ENCODE data around the gene RECK.
"Not testable (repeated sequence)": the region's sequence is repeated elsewhere in the genome, so short reads cannot be mapped to it uniquely, and the experiment has no call there.

Gene RECK

GRCh38 chr9:36123515-36123914 is 86.8 kb downstream of the RECK start:
- DNase-seq (ENCODE audit: extremely low spot score), result no peak
- ChIA-PET POLR2A (no interaction called here), CTCF (interaction anchor here (1.1 to 2.1 kb wide), 5 partner anchors 9 to 43 kb away, joined by 3 to 12 read pairs (median 5); partner anchors contain the start of gene GLIPR2)
- TF ChIP-seq, protein P1, sequence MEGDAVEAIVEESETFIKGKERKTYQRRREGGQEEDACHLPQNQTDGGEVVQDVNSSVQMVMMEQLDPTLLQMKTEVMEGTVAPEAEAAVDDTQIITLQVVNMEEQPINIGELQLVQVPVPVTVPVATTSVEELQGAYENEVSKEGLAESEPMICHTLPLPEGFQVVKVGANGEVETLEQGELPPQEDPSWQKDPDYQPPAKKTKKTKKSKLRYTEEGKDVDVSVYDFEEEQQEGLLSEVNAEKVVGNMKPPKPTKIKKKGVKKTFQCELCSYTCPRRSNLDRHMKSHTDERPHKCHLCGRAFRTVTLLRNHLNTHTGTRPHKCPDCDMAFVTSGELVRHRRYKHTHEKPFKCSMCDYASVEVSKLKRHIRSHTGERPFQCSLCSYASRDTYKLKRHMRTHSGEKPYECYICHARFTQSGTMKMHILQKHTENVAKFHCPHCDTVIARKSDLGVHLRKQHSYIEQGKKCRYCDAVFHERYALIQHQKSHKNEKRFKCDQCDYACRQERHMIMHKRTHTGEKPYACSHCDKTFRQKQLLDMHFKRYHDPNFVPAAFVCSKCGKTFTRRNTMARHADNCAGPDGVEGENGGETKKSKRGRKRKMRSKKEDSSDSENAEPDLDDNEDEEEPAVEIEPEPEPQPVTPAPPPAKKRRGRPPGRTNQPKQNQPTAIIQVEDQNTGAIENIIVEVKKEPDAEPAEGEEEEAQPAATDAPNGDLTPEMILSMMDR (IDR thresholded peaks at IDR 0.05; ENCODE audit: control extremely low read depth, extremely low read depth, low read depth, missing control alignments), result no peak

DNA sequence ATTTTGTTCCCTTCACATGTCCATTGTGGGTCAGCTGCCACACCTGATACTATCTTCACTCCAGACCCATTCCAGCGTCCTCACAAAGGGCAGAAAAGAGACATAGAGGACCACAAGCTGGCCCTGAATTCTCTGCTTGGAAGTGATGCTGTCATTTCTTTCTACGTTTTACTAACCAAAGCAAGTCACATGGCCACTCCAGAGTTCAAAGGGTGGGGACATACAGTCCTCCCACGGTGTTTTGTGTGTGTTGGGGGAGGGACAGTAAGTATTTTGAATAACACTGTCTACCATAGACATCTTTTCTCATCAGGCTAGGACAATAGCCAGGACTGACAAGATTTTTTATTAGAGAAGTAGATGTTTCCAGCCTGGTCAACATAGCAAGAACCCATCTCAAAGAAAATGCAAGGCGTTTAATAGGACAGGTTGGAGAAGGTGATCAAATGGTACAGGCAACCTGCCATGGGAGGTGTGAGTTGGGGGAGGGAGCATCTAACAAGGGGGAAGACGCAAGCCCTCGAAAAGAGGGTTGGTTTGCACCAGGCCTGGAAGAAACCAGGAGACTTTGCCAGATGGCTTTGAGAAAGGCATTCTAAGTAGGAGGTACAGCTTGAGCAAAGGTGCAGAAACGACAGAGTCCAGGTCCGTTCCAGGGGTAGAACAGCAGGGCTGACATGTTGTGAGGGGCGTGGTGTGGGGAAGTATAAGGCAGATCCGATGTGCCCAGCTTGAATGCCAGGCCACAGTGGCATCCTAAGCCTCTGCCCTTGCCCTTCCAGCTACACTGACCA is 88.5 kb downstream of the RECK start:
- TF ChIP-seq, protein P1 (IDR thresholded peaks at IDR 0.05; ENCODE audit: control extremely low read depth, extremely low read depth, low read depth, missing control alignments), result no peak
- DNase-seq (ENCODE audit: extremely low spot score), result no peak
- ChIA-PET POLR2A (no interaction called here), CTCF (interaction anchor here (0.7 to 2.1 kb wide), 6 partner anchors 12 to 41 kb away, joined by 3 to 12 read pairs (median 5); partner anchors contain the start of gene GLIPR2)

GRCh38 chr9:36126016-36126730 is 89.5 kb downstream of the RECK start:
- TF ChIP-seq, protein P1 (IDR thresholded peaks at IDR 0.05; ENCODE audit: control extremely low read depth, extremely low read depth, low read depth, missing control alignments), result no peak
- POLR2A ChIA-PET, result no interaction called here
- no peak for DNase-seq (ENCODE audit: extremely low spot score)
- CTCF ChIA-PET, result interaction anchor here (1.6 kb wide), 1 partner anchor 21 kb away, joined by 5 read pairs; no protein-coding TSS in a partner anchor

- ChIA-PET CTCF (interaction anchor here (1.2 to 1.4 kb wide), 2 partner anchors 11 to 39 kb away, joined by 3 to 4 read pairs; no protein-coding TSS in a partner anchor), POLR2A (no interaction called here)
- DNase-seq (ENCODE audit: extremely low spot score), result no peak
- TF ChIP-seq, protein P1 (IDR thresholded peaks at IDR 0.05; ENCODE audit: control extremely low read depth, extremely low read depth, low read depth, missing control alignments), result no peak
These were observed 91.0 kb downstream of the RECK start for GRCh38 chr9:36127652-36128244.

- TF ChIP-seq, protein P1 (IDR thresholded peaks at IDR 0.05; ENCODE audit: control extremely low read depth, extremely low read depth, low read depth, missing control alignments), result no peak
- ChIA-PET POLR2A (no interaction called here), CTCF (interaction anchor here (1.2 to 1.4 kb wide), 2 partner anchors 12 to 38 kb away, joined by 3 to 4 read pairs; no protein-coding TSS in a partner anchor)
- DNase-seq (ENCODE audit: extremely low spot score), result no peak
These were observed 91.6 kb downstream of the RECK start for GRCh38 chr9:36128349-36128748.

- TF ChIP-seq, protein P1 (IDR thresholded peaks at IDR 0.05; ENCODE audit: control extremely low read depth, extremely low read depth, low read depth, missing control alignments), result no peak
- POLR2A ChIA-PET, result no interaction called here
- no peak for DNase-seq (ENCODE audit: extremely low spot score)
- CTCF ChIA-PET, result no interaction called here
These were observed 92.4 kb downstream of the RECK start for GRCh38 chr9:36129139-36129538.

- DNase-seq (ENCODE audit: extremely low spot score); POLR2A ChIA-PET: not testable (repeated sequence)
- CTCF ChIA-PET, result interaction anchor here (1.0 to 2.3 kb wide), 3 partner anchors 13 to 35 kb away, joined by 3 to 7 read pairs (median 4); no protein-coding TSS in a partner anchor
These were observed 95.0 kb downstream of the RECK start for GRCh38 chr9:36131666-36132065.

Measured in GM10248 (cell line).